Naive thymus-derived CD4-positive, alpha-beta T cell (primary cell): ENCODE data around the gene CDH4. TPM values are rescaled to one million over a fixed set of nuclear protein-coding genes. Genes with fewer than 3 reads are reported as not detected.

Experiments used
- ATAC-seq: fragments of 150-1000 bp; cut with Tn5 transposase; 2 replicates; pipeline ENCODE4 v1.10.0; 2021; ENCODE audit warnings: mild to moderate bottlenecking, moderate library complexity
- CTCF ChIA-PET: fragments of 350-600 bp; sonication (Branson Sonifier 250); formaldehyde crosslinking; loops from one replicate; lab custom pipeline; 2021; ENCODE audit warnings: antibody characterized with exemption; lab: Charles Lee
- POLR2A ChIA-PET: fragments of 350-600 bp; sonication (Branson Sonifier 250); formaldehyde crosslinking; loops from one replicate; lab custom pipeline; 2021; ENCODE audit warnings: antibody characterized with exemption, inconsistent platforms; lab: Charles Lee
- DNase-seq, 9 donors: peaks; one replicate each; pipeline versions ENCODE4 v3.0.0 to v3.0.0-alpha.2; 2020 to 2022; ENCODE audit warnings: mixed read lengths in 1 of 9
- H3K27ac ChIP-seq: one replicate; pipeline ENCODE4 v1.7.0; 2013; ENCODE audit warnings: mild to moderate bottlenecking, low read depth, low read length, moderate library complexity
- H3K27me3 ChIP-seq, 2 donors: one replicate each; pipeline ENCODE4 v1.7.0; 2013; ENCODE audit warnings: low read length in 2 of 2, mild to moderate bottlenecking in 2 of 2, moderate library complexity in 2 of 2; ENCODE audit not compliant: control insufficient read depth in 2 of 2, insufficient read depth in 2 of 2
- H3K36me3 ChIP-seq, 3 experiments: 1 replicate in 2 of 3; 2 replicates in 1 of 3; pipeline ENCODE4 v1.7.0; 2013; ENCODE audit warnings: low read length in 3 of 3, mild to moderate bottlenecking in 3 of 3, moderate library complexity in 1 of 3; ENCODE audit not compliant: insufficient read depth in 3 of 3, control insufficient read depth in 2 of 3
- H3K4me1 ChIP-seq, 2 donors: one replicate each; pipeline ENCODE4 v1.7.0; 2013; ENCODE audit warnings: low read length in 2 of 2, mild to moderate bottlenecking in 2 of 2, moderate library complexity in 1 of 2; ENCODE audit not compliant: control insufficient read depth in 2 of 2, insufficient read depth in 2 of 2
- H3K4me3 ChIP-seq: 2 replicates; pipeline ENCODE4 v1.7.0; 2013; ENCODE audit warnings: mild to moderate bottlenecking, low read length
- H3K9me3 ChIP-seq, 3 experiments: 1 replicate in 2 of 3; 2 replicates in 1 of 3; pipeline ENCODE4 v1.7.0; 2013; ENCODE audit warnings: low read length in 3 of 3; ENCODE audit not compliant: control insufficient read depth in 2 of 3
- H3K27ac Mint-ChIP-seq, 9 donors: one replicate each; pipeline ENCODE4 v1.8.0; 2020 to 2022; ENCODE audit warnings: mixed read lengths in 9 of 9, mild to moderate bottlenecking in 8 of 9, moderate library complexity in 5 of 9, inconsistent platforms in 2 of 9
- H3K27me3 Mint-ChIP-seq, 5 donors: one replicate each; pipeline ENCODE4 v1.8.0; 2021 to 2022; ENCODE audit warnings: mixed read lengths in 5 of 5, mild to moderate bottlenecking in 1 of 5
- H3K36me3 Mint-ChIP-seq, 5 donors: one replicate each; pipeline ENCODE4 v1.8.0; 2020 to 2022; ENCODE audit warnings: mixed read lengths in 5 of 5, mild to moderate bottlenecking in 3 of 5, inconsistent platforms in 1 of 5
- H3K4me1 Mint-ChIP-seq, 7 donors: one replicate each; pipeline ENCODE4 v1.8.0; 2020 to 2022; ENCODE audit warnings: mixed read lengths in 7 of 7, mild to moderate bottlenecking in 3 of 7, inconsistent platforms in 1 of 7
- H3K4me3 Mint-ChIP-seq, 10 donors: one replicate each; pipeline ENCODE4 v1.8.0; 2020 to 2022; ENCODE audit warnings: mild to moderate bottlenecking in 10 of 10, mixed read lengths in 10 of 10, moderate library complexity in 6 of 10, inconsistent platforms in 2 of 10
- H3K9me3 Mint-ChIP-seq, 11 donors: one replicate each; pipeline ENCODE4 v1.8.0; 2020 to 2022; ENCODE audit warnings: mixed read lengths in 11 of 11, mild to moderate bottlenecking in 4 of 11, inconsistent platforms in 1 of 11, moderate library complexity in 1 of 11
- intact Hi-C, 2 donors: fragments of 100-400 bp; cut with micrococcal nuclease; formaldehyde crosslinking; loops; one replicate each; pipeline ENCODE4 v1.15.1; 2023
- polyA plus RNA-seq, 2 donors: library from polyadenylated mRNA; unstranded; fragments of 300-500 nt; fragmentation: Illumina TruSeq; gene quantifications; one replicate each; pipeline ENCODE4 v1.2.3, GENCODE V29; 2021
- total RNA-seq, 6 experiments: library from RNA in 5 of 6; stranded (reverse) in 5 of 6; gene quantifications; 1 replicate in 5 of 6; 2 replicates in 1 of 6; pipeline ENCODE4 v1.2.3 and lab custom pipeline; 2021 to 2026

The CDH4 gene
- total and polyA plus RNA-seq, 7 experiments from 2014 or later, result 0.05 to 0.43 (median 0.14) TPM; not detected in 1

DNA sequence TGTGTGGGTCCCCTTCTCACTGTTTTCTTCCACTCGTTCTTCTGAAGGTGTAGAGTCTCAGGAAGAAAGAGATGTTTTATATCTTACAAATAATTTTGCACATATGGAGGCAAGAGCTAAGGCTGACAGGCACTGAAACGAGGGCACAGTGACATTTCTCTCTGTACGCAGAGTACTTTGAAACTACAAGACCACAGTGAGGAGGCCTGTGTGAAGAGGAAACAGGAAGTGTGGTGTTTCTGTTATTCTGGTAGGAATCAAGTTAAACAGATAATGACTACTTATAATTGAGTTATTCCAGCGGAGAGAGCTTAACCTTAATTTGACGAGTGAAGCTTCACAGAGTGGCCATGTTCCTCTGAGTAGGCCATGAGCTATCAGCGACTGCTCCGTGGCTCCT is 4.8 kb downstream of the CDH4 start:
- CTCF ChIA-PET, result no interaction called here
- intact Hi-C loops, result no loop called here
- H3K4me3 Mint-ChIP-seq, result no peak overlapping the region
- H3K9me3 Mint-ChIP-seq, result peaks cover 0 to 20% (median 2%) of the 10 kb centered on the region in 11 donors
- Histone ChIP-seq H3K9me3 (no peaks in the 10 kb centered on the region), H3K27ac (no peak overlapping the region), H3K4me1 (no peaks in the 10 kb centered on the region), H3K36me3 (no peaks in the 10 kb centered on the region), H3K4me3 (no peak overlapping the region), H3K27me3 (no peaks in the 10 kb centered on the region)
- H3K36me3 Mint-ChIP-seq, result peaks cover 0 to 3% (median 0%) of the 10 kb centered on the region in 5 donors
- H3K27me3 Mint-ChIP-seq, result peaks cover 23 to 46% (median 36%) of the 10 kb centered on the region in 5 donors
- H3K27ac Mint-ChIP-seq, result no peak overlapping the region
- peaks cover 0 to 14% (median 5%) of the 10 kb centered on the region in 7 donors for H3K4me1 Mint-ChIP-seq
- ATAC-seq (no peak), DNase-seq (no peak)
- POLR2A ChIA-PET, result no interaction called here

- H3K27ac Mint-ChIP-seq, result no peak overlapping the region
- ATAC-seq, result no peak
- Histone ChIP-seq H3K36me3 (no peaks in the 10 kb centered on the region), H3K9me3 (no peaks in the 10 kb centered on the region), H3K4me3 (no peak overlapping the region), H3K27me3 (no peaks in the 10 kb centered on the region), H3K4me1 (no peaks in the 10 kb centered on the region), H3K27ac (no peak overlapping the region)
- H3K4me1 Mint-ChIP-seq, result peaks cover 0 to 14% (median 5%) of the 10 kb centered on the region in 7 donors
- ChIA-PET POLR2A (no interaction called here), CTCF (no interaction called here)
- peaks cover 0 to 20% (median 2%) of the 10 kb centered on the region in 11 donors for H3K9me3 Mint-ChIP-seq
- intact Hi-C loops, result no loop called here
- H3K27me3 Mint-ChIP-seq, result peaks cover 23 to 51% (median 36%) of the 10 kb centered on the region in 5 donors
- H3K4me3 Mint-ChIP-seq, result no peak overlapping the region
- H3K36me3 Mint-ChIP-seq, result peaks cover 0 to 3% (median 0%) of the 10 kb centered on the region in 5 donors
- DNase-seq, result no peak
Measured at GRCh38 chr20:61257611-61258010, 5.5 kb downstream of the CDH4 start.

GRCh38 chr20:61259741-61260140 is 7.7 kb downstream of the CDH4 start:
- peaks cover 0 to 20% (median 4%) of the 10 kb centered on the region in 11 donors for H3K9me3 Mint-ChIP-seq
- Histone ChIP-seq H3K36me3 (no peaks in the 10 kb centered on the region), H3K27ac (no peak overlapping the region), H3K4me1 (no peaks in the 10 kb centered on the region), H3K4me3 (no peak overlapping the region), H3K27me3 (no peaks in the 10 kb centered on the region), H3K9me3 (no peaks in the 10 kb centered on the region)
- peaks cover 0 to 3% (median 0%) of the 10 kb centered on the region in 5 donors for H3K36me3 Mint-ChIP-seq
- peaks cover 0 to 9% (median 0%) of the 10 kb centered on the region in 7 donors for H3K4me1 Mint-ChIP-seq
- POLR2A ChIA-PET, result no interaction called here
- ATAC-seq (no peak), DNase-seq (no peak)
- no peak overlapping the region for H3K4me3 Mint-ChIP-seq
- H3K27ac Mint-ChIP-seq, result no peak overlapping the region
- CTCF ChIA-PET, result no interaction called here
- H3K27me3 Mint-ChIP-seq, result peaks cover 13 to 50% (median 36%) of the 10 kb centered on the region in 5 donors
- intact Hi-C loops, result loop anchor here in 1 of 2 donors (10.0 kb wide), 1 partner anchor 1205 kb away; no protein-coding TSS in a partner anchor

DNA sequence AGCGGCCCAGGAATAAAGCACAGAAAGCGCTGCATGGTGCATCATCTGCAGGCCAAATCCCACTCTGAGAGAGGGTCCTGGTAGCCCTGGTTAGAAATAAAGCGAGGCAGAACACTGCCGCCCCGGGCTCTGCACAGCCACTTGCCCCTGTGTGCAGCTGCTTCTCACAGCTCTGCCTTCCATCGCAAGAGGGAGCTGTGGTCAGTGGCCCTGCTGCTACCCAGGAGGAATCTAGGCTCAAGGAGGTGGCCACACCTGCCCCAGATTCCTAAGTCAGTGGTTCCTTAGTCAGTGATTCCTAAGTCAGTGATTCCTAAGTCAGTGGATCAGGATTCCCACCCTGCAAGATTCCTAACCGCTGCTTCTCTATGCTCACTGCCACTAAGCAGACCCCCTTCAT is 8.8 kb downstream of the CDH4 start:
- intact Hi-C loops, result loop anchor here in 1 of 2 donors (10.0 kb wide), 1 partner anchor 1206 kb away; no protein-coding TSS in a partner anchor
- H3K27me3 ChIP-seq, result no peaks in the 10 kb centered on the region
- H3K4me3 ChIP-seq, result no peak overlapping the region
- H3K4me1 ChIP-seq, result no peaks in the 10 kb centered on the region
- CTCF ChIA-PET, result no interaction called here
- peaks cover 1 to 40% (median 24%) of the 10 kb centered on the region in 5 donors for H3K27me3 Mint-ChIP-seq
- peaks cover 0 to 6% (median 0%) of the 10 kb centered on the region in 7 donors for H3K4me1 Mint-ChIP-seq
- ATAC-seq (no peak), DNase-seq (no peak)
- H3K27ac ChIP-seq, result no peak overlapping the region
- H3K36me3 Mint-ChIP-seq, result peaks cover 0 to 3% (median 0%) of the 10 kb centered on the region in 5 donors
- H3K9me3 ChIP-seq, result no peaks in the 10 kb centered on the region
- POLR2A ChIA-PET, result no interaction called here
- H3K4me3 Mint-ChIP-seq, result no peak overlapping the region
- no peaks in the 10 kb centered on the region for H3K36me3 ChIP-seq
- no peak overlapping the region for H3K27ac Mint-ChIP-seq
- peaks cover 0 to 20% (median 4%) of the 10 kb centered on the region in 11 donors for H3K9me3 Mint-ChIP-seq

DNA sequence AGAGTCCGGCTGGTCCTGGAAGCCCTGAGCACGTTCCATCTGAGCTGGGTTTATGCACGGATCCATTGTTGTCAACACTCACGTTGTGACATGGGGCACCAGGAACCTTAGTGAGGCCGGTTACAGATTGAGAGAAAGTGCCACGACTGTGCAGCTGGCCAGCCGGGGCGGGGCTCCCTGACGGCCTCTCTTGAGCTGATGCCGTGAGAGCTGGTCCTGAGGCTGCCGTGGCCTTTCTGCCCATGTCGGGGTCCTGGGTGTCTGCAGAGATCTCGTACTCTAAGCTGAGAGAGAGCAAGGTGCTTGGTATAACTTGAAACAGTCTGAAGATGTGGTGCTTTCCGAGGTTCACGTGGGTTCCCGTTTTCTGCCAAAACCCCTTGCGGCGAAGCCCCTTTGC is 10.0 kb downstream of the CDH4 start:
- ChIA-PET POLR2A (no interaction called here), CTCF (no interaction called here)
- no peak for DNase-seq
- H3K36me3 Mint-ChIP-seq, result peaks cover 0 to 3% (median 0%) of the 10 kb centered on the region in 5 donors
- no peaks in the 10 kb centered on the region for H3K4me1 ChIP-seq
- H3K27me3 ChIP-seq, result peaks cover 0 to 3% of the 10 kb centered on the region in 2 donors
- peaks cover 0 to 1% (median 0%) of the 10 kb centered on the region in 7 donors for H3K4me1 Mint-ChIP-seq
- intact Hi-C loops, result loop anchor here (2.0 to 10.0 kb wide), 2 partner anchors 1207 to 1313 kb away; no protein-coding TSS in a partner anchor
- H3K27ac ChIP-seq, result no peak overlapping the region
- no peak overlapping the region for H3K27ac Mint-ChIP-seq
- ATAC-seq, result no peak
- H3K36me3 ChIP-seq, result no peaks in the 10 kb centered on the region
- H3K9me3 ChIP-seq, result no peaks in the 10 kb centered on the region
- peaks cover 0 to 42% (median 21%) of the 10 kb centered on the region in 5 donors for H3K27me3 Mint-ChIP-seq
- no peak overlapping the region for H3K4me3 ChIP-seq
- no peak overlapping the region for H3K4me3 Mint-ChIP-seq
- peaks cover 0 to 17% (median 4%) of the 10 kb centered on the region in 11 donors for H3K9me3 Mint-ChIP-seq

GRCh38 chr20:61262514-61262913 is 10.5 kb downstream of the CDH4 start:
- ChIA-PET POLR2A (no interaction called here), CTCF (interaction anchor here (0.7 kb wide), 1 partner anchor 34 kb away, joined by 3 read pairs; no protein-coding TSS in a partner anchor)
- peaks cover 0 to 3% of the 10 kb centered on the region in 2 donors for H3K27me3 ChIP-seq
- no peak for DNase-seq
- peaks cover 0 to 3% (median 0%) of the 10 kb centered on the region in 5 donors for H3K36me3 Mint-ChIP-seq
- H3K4me1 Mint-ChIP-seq, result no peaks in the 10 kb centered on the region
- no peaks in the 10 kb centered on the region for H3K4me1 ChIP-seq
- no peaks in the 10 kb centered on the region for H3K36me3 ChIP-seq
- no peak overlapping the region for H3K4me3 ChIP-seq
- H3K27me3 Mint-ChIP-seq, result peaks cover 0 to 42% (median 24%) of the 10 kb centered on the region in 5 donors
- H3K27ac Mint-ChIP-seq, result no peak overlapping the region
- no peak overlapping the region for H3K4me3 Mint-ChIP-seq
- H3K9me3 ChIP-seq, result no peaks in the 10 kb centered on the region
- H3K9me3 Mint-ChIP-seq, result peaks cover 0 to 16% (median 3%) of the 10 kb centered on the region in 11 donors
- H3K27ac ChIP-seq, result no peak overlapping the region
- intact Hi-C loops, result loop anchor here (2.0 to 10.0 kb wide), 2 partner anchors 1208 to 1314 kb away; no protein-coding TSS in a partner anchor
- ATAC-seq, result no peak
